ENCODE data around the gene VAC14.

GRCh38 chr16:70774261-70774660 lies 26.7 kb downstream of the VAC14 start:
- TF ChIP-seq CTCF (IDR thresholded peaks at IDR 0.05) (no peak), POLR2A (IDR thresholded peaks at IDR 0.05) (no peak)
